HepG2 (cell line): ENCODE measurements around the gene CA7. TPM values are rescaled to one million over a fixed set of nuclear protein-coding genes. Genes with fewer than 3 reads are reported as not detected.

Experiments used
- ATAC-seq: fragments of 200-7000 bp; cut with Tn5 transposase; 3 replicates; pipeline ENCODE4 v1.9.1; 2020; ENCODE audit warnings: mild to moderate bottlenecking, moderate library complexity
- BruUV-seq: library from RNA; stranded (reverse); fragments of 400-500 nt; replicated peaks from 2 replicates; lab custom pipeline; 2021; lab: Mats Ljungman, UMichigan
- CTCF ChIA-PET: fragments of 300-600 bp; formaldehyde crosslinking; extraction: SDS; loops from one replicate; lab custom pipeline; 2021; ENCODE audit warnings: low total read pairs, inconsistent platforms, low intra/inter-chr PET ratio; lab: Yijun Ruan, JAX
- POLR2A ChIA-PET: fragments of 350-600 bp; sonication (Branson Sonifier 250); formaldehyde crosslinking; loops from one replicate; lab custom pipeline; 2020; ENCODE audit warnings: antibody characterized with exemption, inconsistent platforms; lab: Yijun Ruan, JAX
- DNase-seq: peaks from one replicate; pipeline ENCODE4 v3.0.0-alpha.2; 2015; ENCODE audit warnings: low spot score
- FAIRE-seq: peaks from 3 replicates; lab custom pipeline; 2011; peaks lifted over from hg19 to GRCh38; lab: Jason Lieb, UNC
- H2AFZ ChIP-seq: one replicate; pipeline ENCODE4 v1.6.1; 2011; ENCODE audit warnings: low read length, inconsistent platforms
- H3K27ac ChIP-seq: fragments of 300-600 bp; 3 replicates; pipeline ENCODE4 v1.8.0; 2011; ENCODE audit warnings: mixed run types, mild to moderate bottlenecking, mixed read lengths, low read length, inconsistent platforms; ENCODE audit not compliant: insufficient read depth; ENCODE audit errors: extremely low read length
- H3K27me3 ChIP-seq, 2 experiments: fragments of 200-600 bp in 1 of 2; 2 replicates in 1 of 2; 3 replicates in 1 of 2; pipeline versions ENCODE4 v1.6.0 to v1.8.0; 2011; ENCODE audit warnings: low read length in 2 of 2, mild to moderate bottlenecking in 2 of 2, moderate library complexity in 2 of 2, inconsistent platforms in 1 of 2; ENCODE audit not compliant: insufficient read depth in 2 of 2, control insufficient read depth in 1 of 2
- H3K36me3 ChIP-seq, 2 experiments: fragments of 200-600 bp in 1 of 2; replicated peaks in 1 of 2; 2 replicates in 1 of 2; 3 replicates in 1 of 2; pipeline versions ENCODE4 v1.5.1 to v1.8.0; 2011; ENCODE audit warnings: low read length in 2 of 2, inconsistent platforms in 1 of 2; ENCODE audit not compliant: insufficient read depth in 2 of 2, control insufficient read depth in 1 of 2
- H3K4me1 ChIP-seq: 2 replicates; pipeline ENCODE4 v1.5.1; 2012; ENCODE audit warnings: low read length, inconsistent platforms; ENCODE audit not compliant: insufficient read depth
- H3K4me2 ChIP-seq: 2 replicates; pipeline ENCODE4 v1.6.0; 2011; ENCODE audit warnings: low read depth, low read length, inconsistent platforms
- H3K4me3 ChIP-seq, 3 experiments: fragments of 200-600 bp in 1 of 3; sonication (generic), shearing (Covaris generic) in 1 of 3; replicated peaks in 1 of 3; 2 replicates each; pipeline ENCODE4 v1.5.1; 2011 to 2016; ENCODE audit warnings: low read length in 3 of 3, inconsistent platforms in 2 of 3, low read depth in 2 of 3, mild to moderate bottlenecking in 2 of 3, control low read depth in 1 of 3, mixed read lengths in 1 of 3; ENCODE audit not compliant: insufficient read depth in 1 of 3
- H3K79me2 ChIP-seq: one replicate; pipeline ENCODE4 v1.6.1; 2011; ENCODE audit warnings: low read length, inconsistent platforms; ENCODE audit not compliant: insufficient read depth
- H3K9ac ChIP-seq: 2 replicates; pipeline ENCODE4 v1.6.0; 2011; ENCODE audit warnings: mild to moderate bottlenecking, low read depth, low read length, inconsistent platforms; ENCODE audit not compliant: insufficient read depth
- H3K9me3 ChIP-seq: 2 replicates; pipeline ENCODE4 v1.5.1; 2012; ENCODE audit warnings: mild to moderate bottlenecking, low read length
- H4K20me1 ChIP-seq: 2 replicates; pipeline ENCODE4 v1.6.0; 2011; ENCODE audit warnings: inconsistent platforms, mild to moderate bottlenecking, low read length, moderate library complexity; ENCODE audit not compliant: insufficient read depth
- AKAP8 ChIP-seq: sonication (generic); formaldehyde crosslinking; IDR thresholded peaks from 2 replicates; pipeline ENCODE4 v1.5.1; 2020; ENCODE audit warnings: mild to moderate bottlenecking, missing genetic modification reagents
- CEBPB ChIP-seq: IDR thresholded peaks from 2 replicates; pipeline ENCODE4 v1.6.1; 2011; ENCODE audit warnings: low read depth, low read length, improper control_type of control experiment, borderline replicate concordance
- NFRKB ChIP-seq: fragments of 450-650 bp; IDR thresholded peaks from 2 replicates; pipeline ENCODE4 v1.6.1; 2017
- NR2F6 ChIP-seq, 2 experiments: IDR thresholded peaks; 2 replicates each; pipeline ENCODE4 v1.6.1; 2016; ENCODE audit warnings: antibody characterized with exemption in 1 of 2, mild to moderate bottlenecking in 1 of 2
- SIN3A ChIP-seq: IDR thresholded peaks from 2 replicates; pipeline ENCODE4 v1.6.1; 2011; ENCODE audit warnings: low read depth, mild to moderate bottlenecking, control low read depth, low read length, borderline replicate concordance
- SMARCE1 ChIP-seq: fragments of 450-650 bp; IDR thresholded peaks from 2 replicates; pipeline ENCODE4 v1.6.1; 2017; ENCODE audit warnings: borderline replicate concordance
- SRY ChIP-seq: sonication (generic); formaldehyde crosslinking; IDR thresholded peaks from 2 replicates; pipeline ENCODE4 v1.8.0; 2022; ENCODE audit warnings: mild to moderate bottlenecking, missing genetic modification reagents
- TAF1 ChIP-seq: sonication (generic); formaldehyde crosslinking; IDR thresholded peaks from 2 replicates; pipeline ENCODE4 v1.4.0; 2020; ENCODE audit warnings: missing genetic modification reagents
- ZIK1 ChIP-seq: sonication (generic); formaldehyde crosslinking; IDR thresholded peaks from 2 replicates; pipeline ENCODE4 v1.5.0; 2020; ENCODE audit warnings: mild to moderate bottlenecking, low read depth, missing genetic modification reagents, borderline replicate concordance
- ZNF207 ChIP-seq: fragments of 450-650 bp; IDR thresholded peaks from 2 replicates; pipeline ENCODE4 v1.6.1; 2016; ENCODE audit warnings: antibody characterized with exemption, borderline replicate concordance
- ZNF343 ChIP-seq: sonication (generic); formaldehyde crosslinking; IDR thresholded peaks from 2 replicates; pipeline ENCODE4 v1.4.0; 2020; ENCODE audit warnings: mild to moderate bottlenecking, missing genetic modification reagents
- ZNF441 ChIP-seq: sonication (generic); formaldehyde crosslinking; IDR thresholded peaks from 2 replicates; pipeline ENCODE4 v1.7.0; 2021; ENCODE audit warnings: missing genetic modification reagents, borderline replicate concordance
- ZNF629 ChIP-seq: sonication (generic); formaldehyde crosslinking; conservative IDR thresholded peaks from 2 replicates; pipeline ENCODE4 v1.5.0; 2020; ENCODE audit warnings: missing genetic modification reagents
- ZNF839 ChIP-seq: sonication (generic); formaldehyde crosslinking; IDR thresholded peaks from 2 replicates; pipeline ENCODE4 v1.4.0; 2020; ENCODE audit warnings: missing genetic modification reagents, mild to moderate bottlenecking, borderline replicate concordance
- ZSCAN21 ChIP-seq: sonication (generic); formaldehyde crosslinking; IDR thresholded peaks from 2 replicates; pipeline ENCODE4 v1.8.0; 2022; ENCODE audit warnings: mild to moderate bottlenecking, missing genetic modification reagents, moderate library complexity, borderline replicate concordance
- WGBS: methylation state at CpG from one replicate; pipeline ENCODE4 v1.1.6; 2017; ENCODE audit warnings: low lambda C conversion rate; 5-methylcytosine and 5-hydroxymethylcytosine counted together
- in situ Hi-C: cut with HindIII; loops from 2 replicates; pipeline ENCODE4 v1.10.0; 2017; ENCODE audit warnings: low pct_unique_long_range_greater_than_20kb; ENCODE audit not compliant: extremely low pct_ligation_motif_present
- intact Hi-C: fragments of 100-400 bp; cut with micrococcal nuclease; formaldehyde crosslinking; loops from one replicate; pipeline ENCODE4 v1.10.0; 2022; ENCODE audit not compliant: unreplicated experiment
- polyA plus RNA-seq, 8 experiments: library from polyadenylated mRNA; depleted of rRNA in 3 of 8; stranded (reverse) in 7 of 8; unstranded in 1 of 8; fragments of >200 nt; fragmentation: Illumina TruSeq in 4 of 8; extraction: Trizol in 4 of 8; gene quantifications; 2 replicates each; pipeline versions ENCODE4 v1.2.1 to v1.2.3, GENCODE V29; 2011 to 2016; ENCODE audit warnings: low read depth in 4 of 8, missing spikeins in 1 of 8, mixed read lengths in 1 of 8; ENCODE audit not compliant: insufficient read depth in 1 of 8
- total RNA-seq, 5 experiments: library from RNA; depleted of rRNA; stranded (reverse); fragments of >200 nt; fragmentation: Illumina TruSeq; extraction: Trizol; gene quantifications; 2 replicates each; pipeline ENCODE4 v1.2.3, GENCODE V29; 2016; ENCODE audit warnings: low read depth in 1 of 5
- TF ChIP-seq, protein P1 (sequence below): sonication (generic); formaldehyde crosslinking; conservative IDR thresholded peaks from 2 replicates; pipeline ENCODE4 v1.8.0; 2022; ENCODE audit warnings: low read depth, missing genetic modification reagents

The CA7 gene
- total and polyA plus RNA-seq, 2 of the 13 experiments (the other 11 are each of a cell fraction or from before 2014, with no cell fraction given), result not detected

DNA sequence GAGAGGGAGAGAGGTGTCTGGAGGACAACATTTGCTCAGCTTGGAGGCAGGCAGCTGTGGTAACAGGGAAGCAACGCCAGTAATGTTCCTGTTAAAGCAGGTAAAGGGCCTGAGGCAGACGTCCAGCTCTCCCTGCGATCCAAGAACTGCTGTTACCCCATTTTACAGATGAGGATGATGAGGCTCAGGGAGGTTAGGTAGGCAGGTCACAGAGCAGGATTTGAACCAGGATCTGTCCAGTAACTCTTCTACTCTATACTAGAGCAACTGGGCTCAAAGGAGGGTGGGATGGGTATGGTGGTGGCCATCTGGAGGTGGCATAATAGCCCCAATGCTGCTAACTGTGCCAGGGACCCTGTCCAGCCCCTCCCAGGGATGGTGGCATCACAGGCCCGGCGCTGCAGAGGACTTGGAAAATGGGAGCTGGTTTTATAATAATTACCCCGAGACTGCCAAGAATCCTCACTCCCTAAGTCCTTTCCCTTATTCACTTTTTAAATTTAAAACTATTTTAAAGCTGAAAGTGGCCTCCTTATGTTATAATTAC is 12.0 kb downstream of the CA7 start:
- Histone ChIP-seq H3K4me2 (no peak overlapping the region), H3K27me3 (peaks cover 0 to 11% of the 10 kb centered on the region in 2 experiments; a peak in 3 of 5 replicates), H4K20me1 (no peaks in the 10 kb centered on the region), H3K4me3 (no peak overlapping the region), H3K36me3 (no peaks in the 10 kb centered on the region), H2AFZ (no peak overlapping the region), H3K27ac (no peak overlapping the region), H3K4me1 (no peaks in the 10 kb centered on the region), H3K9me3 (no peaks in the 10 kb centered on the region), H3K79me2 (no peaks in the 10 kb centered on the region), H3K9ac (no peak overlapping the region)
- ChIA-PET POLR2A (no interaction called here), CTCF (no interaction called here)
- ATAC-seq (no peak), DNase-seq (no peak), FAIRE-seq (no peak)
- intact Hi-C loops, result no loop called here
- 51% methylated on average over 6 of the region's 6 CpGs for WGBS
- peak; percentile 66 for TF ChIP-seq ZNF629 (CRISPR knock-in tag)
- TF ChIP-seq ZNF207, result no peak
- TF ChIP-seq ZNF343 (CRISPR knock-in tag), result no peak
- in situ Hi-C loops, result loop anchor here (25.0 kb wide), 1 partner anchor 444 kb away; no protein-coding TSS in a partner anchor
- no TSS peak for BruUV-seq

DNA sequence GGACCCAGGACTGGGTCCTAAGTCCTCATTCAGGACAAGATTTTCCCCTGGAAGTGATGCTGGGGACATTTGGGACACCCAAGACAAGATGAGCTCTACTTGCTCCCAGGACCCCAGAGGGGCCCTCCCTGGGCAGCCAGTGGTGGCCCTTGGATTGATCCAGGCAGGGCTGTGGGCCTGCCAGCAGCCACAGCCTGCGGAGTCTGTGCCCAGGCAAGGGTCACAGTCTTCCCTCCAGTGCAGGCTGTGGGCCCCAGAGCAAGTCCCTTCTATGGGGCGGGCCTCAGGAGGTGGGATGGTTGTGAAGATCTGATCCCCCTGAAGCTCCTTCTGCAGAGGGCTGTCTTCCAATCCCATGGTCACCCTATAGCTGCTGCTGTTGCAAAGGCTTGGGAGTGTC is 12.6 kb downstream of the CA7 start:
- FAIRE-seq (no peak), DNase-seq (no peak), ATAC-seq (no peak; the same call in 2 of the 3 replicates)
- 50% methylated on average over 2 of the region's 2 CpGs for WGBS
- H3K27me3 ChIP-seq, result peaks cover 0 to 11% of the 10 kb centered on the region in 2 experiments; a peak in 3 of 5 replicates
- BruUV-seq, result no TSS peak
- no peak overlapping the region for H3K9ac ChIP-seq
- no peak overlapping the region for H3K27ac ChIP-seq
- no peak overlapping the region for H3K4me3 ChIP-seq
- ChIA-PET POLR2A (no interaction called here), CTCF (no interaction called here)
- in situ Hi-C loops, result loop anchor here (25.0 kb wide), 1 partner anchor 444 kb away; no protein-coding TSS in a partner anchor
- no peaks in the 10 kb centered on the region for H3K79me2 ChIP-seq
- intact Hi-C loops, result no loop called here
- H3K4me2 ChIP-seq, result no peak overlapping the region
- H3K4me1 ChIP-seq, result no peaks in the 10 kb centered on the region
- no peaks in the 10 kb centered on the region for H4K20me1 ChIP-seq
- H3K36me3 ChIP-seq, result no peaks in the 10 kb centered on the region
- no peaks in the 10 kb centered on the region for H3K9me3 ChIP-seq
- H2AFZ ChIP-seq, result no peak overlapping the region
- TF ChIP-seq NFRKB (no peak), SRY (no peak), ZSCAN21 (CRISPR knock-in tag) (no peak), ZNF441 (CRISPR knock-in tag) (no peak), SIN3A (no peak), AKAP8 (CRISPR knock-in tag) (no peak), SMARCE1 (no peak), CEBPB (no peak), NR2F6 (IDR thresholded peaks at IDR 0.05) (no peak), NR2F6 (CRISPR knock-in tag; IDR thresholded peaks at IDR 0.05) (no peak), TAF1 (CRISPR knock-in tag) (no peak), ZIK1 (CRISPR knock-in tag) (no peak), ZNF839 (CRISPR knock-in tag) (no peak)
- TF ChIP-seq, protein P1, sequence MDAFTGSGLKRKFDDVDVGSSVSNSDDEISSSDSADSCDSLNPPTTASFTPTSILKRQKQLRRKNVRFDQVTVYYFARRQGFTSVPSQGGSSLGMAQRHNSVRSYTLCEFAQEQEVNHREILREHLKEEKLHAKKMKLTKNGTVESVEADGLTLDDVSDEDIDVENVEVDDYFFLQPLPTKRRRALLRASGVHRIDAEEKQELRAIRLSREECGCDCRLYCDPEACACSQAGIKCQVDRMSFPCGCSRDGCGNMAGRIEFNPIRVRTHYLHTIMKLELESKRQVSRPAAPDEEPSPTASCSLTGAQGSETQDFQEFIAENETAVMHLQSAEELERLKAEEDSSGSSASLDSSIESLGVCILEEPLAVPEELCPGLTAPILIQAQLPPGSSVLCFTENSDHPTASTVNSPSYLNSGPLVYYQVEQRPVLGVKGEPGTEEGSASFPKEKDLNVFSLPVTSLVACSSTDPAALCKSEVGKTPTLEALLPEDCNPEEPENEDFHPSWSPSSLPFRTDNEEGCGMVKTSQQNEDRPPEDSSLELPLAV (CRISPR knock-in tag), result no peak
